HUES48 (cell line): ENCODE data around the gene NSD2.

Source experiments
- H3K27ac ChIP-seq: one replicate; pipeline ENCODE4 v1.7.0; 2013; ENCODE audit warnings: low read depth, low read length, inconsistent platforms
- H3K27me3 ChIP-seq: 2 replicates; pipeline ENCODE4 v1.6.1; 2013; ENCODE audit warnings: mild to moderate bottlenecking, low read length; ENCODE audit not compliant: control insufficient read depth, insufficient read depth
- H3K36me3 ChIP-seq: 2 replicates; pipeline ENCODE4 v1.6.1; 2013; ENCODE audit warnings: low read length; ENCODE audit not compliant: control insufficient read depth, insufficient read depth
- H3K4me1 ChIP-seq: 2 replicates; pipeline ENCODE4 v1.6.1; 2013; ENCODE audit warnings: mild to moderate bottlenecking, low read length; ENCODE audit not compliant: control insufficient read depth, insufficient read depth
- H3K4me3 ChIP-seq: 2 replicates; pipeline ENCODE4 v1.5.1; 2013; ENCODE audit warnings: mild to moderate bottlenecking, low read depth, low read length
- H3K9ac ChIP-seq: 2 replicates; pipeline ENCODE4 v1.6.1; 2013; ENCODE audit warnings: mild to moderate bottlenecking, low read depth, low read length, moderate library complexity
- H3K9me3 ChIP-seq: 2 replicates; pipeline ENCODE4 v1.6.1; 2013; ENCODE audit warnings: low read length; ENCODE audit not compliant: control insufficient read depth, insufficient read depth

Gene NSD2

GRCh38 chr4:1981251-1982058, 110.3 kb downstream of the NSD2 start:
- Histone ChIP-seq H3K36me3 (peaks cover 96% of the 10 kb centered on the region), H3K9me3 (no peaks in the 10 kb centered on the region), H3K27me3 (no peaks in the 10 kb centered on the region), H3K27ac (peak overlapping the region; percentile 39), H3K4me3 (no peak overlapping the region), H3K9ac (no peak overlapping the region), H3K4me1 (no peaks in the 10 kb centered on the region)

DNA sequence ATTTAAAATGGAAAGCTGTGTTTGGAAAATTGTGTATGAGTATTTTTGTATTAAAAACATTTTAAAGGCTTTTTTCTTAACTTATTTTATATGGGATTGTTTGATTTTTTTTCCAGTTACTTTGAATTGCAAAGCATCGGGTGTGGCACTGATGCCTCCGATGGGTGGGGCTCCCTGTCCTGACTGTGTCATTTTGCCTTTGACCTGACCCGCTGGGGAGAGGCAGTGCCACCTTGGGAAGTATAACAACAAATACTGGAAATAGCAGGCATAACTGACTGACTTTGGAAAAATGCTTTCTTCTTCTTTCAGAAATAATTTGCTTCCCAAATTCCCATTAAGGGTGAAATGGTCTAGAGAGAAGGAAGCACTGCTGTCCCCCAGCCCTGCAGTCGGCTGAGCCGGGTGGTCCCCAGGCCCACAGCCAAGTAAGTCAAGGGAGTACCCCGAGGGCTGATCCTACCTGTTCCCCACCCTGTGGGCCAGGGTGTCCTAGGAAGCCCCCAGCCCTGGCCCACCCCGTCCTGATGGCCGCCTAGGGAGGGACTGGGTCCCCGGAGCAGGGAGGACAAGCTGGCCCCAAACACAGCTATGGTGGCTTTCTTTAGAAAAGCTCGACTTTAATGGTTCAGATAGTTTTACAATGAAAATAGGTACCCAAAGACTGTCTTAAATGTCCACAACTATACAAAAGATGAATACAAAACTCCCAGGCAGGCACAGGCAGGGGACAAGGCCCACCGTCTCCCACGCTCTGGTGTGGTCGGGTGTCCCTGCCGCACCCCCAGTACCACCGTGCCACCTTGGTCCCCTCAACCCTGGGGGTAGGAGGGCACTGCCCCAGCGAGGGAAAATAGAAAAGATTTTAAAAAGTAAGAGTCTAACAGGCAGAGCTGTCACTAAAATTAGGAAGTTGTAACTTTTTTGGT, 111.2 kb downstream of the NSD2 start:
- Histone ChIP-seq H3K27me3 (no peaks in the 10 kb centered on the region), H3K4me3 (no peak overlapping the region), H3K9me3 (no peaks in the 10 kb centered on the region), H3K4me1 (no peaks in the 10 kb centered on the region), H3K27ac (no peak overlapping the region), H3K9ac (no peak overlapping the region), H3K36me3 (peaks cover 97% of the 10 kb centered on the region)

- Histone ChIP-seq H3K27ac (no peak overlapping the region), H3K9me3 (no peaks in the 10 kb centered on the region), H3K27me3 (no peaks in the 10 kb centered on the region), H3K36me3 (peaks cover 100% of the 10 kb centered on the region), H3K4me3 (no peak overlapping the region), H3K9ac (no peak overlapping the region), H3K4me1 (no peaks in the 10 kb centered on the region)
These were observed 112.1 kb downstream of the NSD2 start for GRCh38 chr4:1983053-1983845.

DNA sequence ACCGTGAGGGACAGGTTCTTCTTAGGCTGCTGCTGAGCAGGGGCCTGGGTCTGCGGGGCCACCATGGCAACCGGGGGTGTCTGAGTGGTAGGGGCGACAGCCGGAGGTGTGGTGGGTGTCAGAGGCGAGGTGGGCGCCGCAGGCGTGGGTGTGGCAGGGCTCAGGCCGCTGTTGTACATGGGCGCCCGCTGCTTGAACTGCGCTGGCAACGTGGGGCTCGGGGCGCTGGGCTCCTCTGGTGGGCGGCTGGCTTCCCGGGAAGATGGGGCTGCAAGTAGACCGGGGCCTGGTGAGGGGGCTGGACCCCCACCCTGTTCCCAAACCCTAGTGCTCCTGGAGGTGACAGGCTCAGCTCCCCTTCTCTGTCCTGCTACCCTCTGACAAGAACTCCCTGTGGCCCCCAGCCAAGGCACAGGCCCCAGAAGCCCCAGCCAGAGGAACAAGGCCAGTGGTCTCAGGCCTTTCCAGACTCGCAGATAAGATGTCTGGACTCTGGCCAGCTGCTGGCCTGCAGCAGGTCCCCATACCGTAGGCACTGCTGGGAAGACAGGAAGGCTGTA, 112.7 kb downstream of the NSD2 start:
- Histone ChIP-seq H3K36me3 (peaks cover 99% of the 10 kb centered on the region), H3K27me3 (no peaks in the 10 kb centered on the region), H3K4me3 (no peak overlapping the region), H3K9me3 (no peaks in the 10 kb centered on the region), H3K27ac (no peak overlapping the region), H3K9ac (no peak overlapping the region), H3K4me1 (no peaks in the 10 kb centered on the region)

DNA sequence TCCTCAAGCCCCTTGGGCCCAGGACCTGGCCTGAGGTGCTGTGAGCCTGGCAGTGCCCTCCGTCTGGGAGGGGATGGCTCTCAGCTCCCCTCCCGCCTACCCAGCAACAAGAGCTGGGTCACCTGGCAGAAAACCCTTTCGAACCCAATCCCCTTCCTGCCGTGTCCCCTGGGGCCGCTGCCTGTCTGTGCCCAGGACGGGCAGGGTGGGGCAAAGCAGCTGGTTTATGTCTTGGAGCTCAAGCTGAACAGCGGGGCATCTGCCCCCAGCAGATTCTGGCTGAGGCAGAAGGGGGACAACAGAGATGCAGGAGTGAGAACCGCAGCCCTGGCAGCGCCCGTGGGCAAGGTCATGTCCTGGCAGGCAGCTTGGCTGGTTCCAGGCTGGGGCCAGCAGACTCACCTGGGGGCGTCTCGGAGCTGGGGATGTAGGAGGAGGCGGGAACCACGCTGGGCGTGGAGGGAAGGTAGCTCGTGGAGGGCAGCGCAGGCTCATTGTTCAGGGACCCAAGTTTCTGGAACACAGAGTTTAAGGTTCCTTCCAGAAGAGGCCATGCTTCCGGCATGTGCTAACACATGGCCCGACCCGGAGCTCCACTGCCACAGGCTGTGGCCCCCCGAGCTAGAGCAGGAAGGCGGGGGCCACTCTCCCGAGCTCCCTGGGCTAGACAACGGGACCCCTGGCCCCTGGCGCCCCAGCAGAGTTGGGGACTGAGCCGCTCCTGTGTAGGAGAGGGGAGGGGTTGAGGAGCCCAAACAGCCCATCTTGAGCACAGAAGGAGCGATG, 113.4 kb downstream of the NSD2 start:
- H3K36me3 ChIP-seq: peaks cover 97% of the 10 kb centered on the region
- H3K4me1 ChIP-seq: no peaks in the 10 kb centered on the region
- no peaks in the 10 kb centered on the region for H3K27me3 ChIP-seq
- H3K4me3 ChIP-seq: no peak overlapping the region
- no peaks in the 10 kb centered on the region for H3K9me3 ChIP-seq
- no peak overlapping the region for H3K9ac ChIP-seq
- H3K27ac ChIP-seq: no peak overlapping the region

GRCh38 chr4:1985294-1985693, 114.1 kb downstream of the NSD2 start:
- no peak overlapping the region for H3K4me3 ChIP-seq
- H3K9ac ChIP-seq: no peak overlapping the region
- no peak overlapping the region for H3K27ac ChIP-seq
- H3K9me3 ChIP-seq: no peaks in the 10 kb centered on the region
- no peaks in the 10 kb centered on the region for H3K27me3 ChIP-seq
- H3K36me3 ChIP-seq: peaks cover 91% of the 10 kb centered on the region
- no peaks in the 10 kb centered on the region for H3K4me1 ChIP-seq

GRCh38 chr4:1985780-1986577, 114.8 kb downstream of the NSD2 start:
- no peak overlapping the region for H3K9ac ChIP-seq
- no peaks in the 10 kb centered on the region for H3K27me3 ChIP-seq
- no peaks in the 10 kb centered on the region for H3K9me3 ChIP-seq
- H3K36me3 ChIP-seq: peaks cover 91% of the 10 kb centered on the region
- H3K27ac ChIP-seq: no peak overlapping the region
- H3K4me3 ChIP-seq: no peak overlapping the region
- no peaks in the 10 kb centered on the region for H3K4me1 ChIP-seq

- Histone ChIP-seq H3K36me3 (peaks cover 89% of the 10 kb centered on the region), H3K9me3 (no peaks in the 10 kb centered on the region), H3K4me3 (no peak overlapping the region), H3K4me1 (no peaks in the 10 kb centered on the region), H3K27me3 (no peaks in the 10 kb centered on the region), H3K9ac (no peak overlapping the region), H3K27ac (no peak overlapping the region)
These were observed 115.5 kb downstream of the NSD2 start for GRCh38 chr4:1986578-1987210.

DNA sequence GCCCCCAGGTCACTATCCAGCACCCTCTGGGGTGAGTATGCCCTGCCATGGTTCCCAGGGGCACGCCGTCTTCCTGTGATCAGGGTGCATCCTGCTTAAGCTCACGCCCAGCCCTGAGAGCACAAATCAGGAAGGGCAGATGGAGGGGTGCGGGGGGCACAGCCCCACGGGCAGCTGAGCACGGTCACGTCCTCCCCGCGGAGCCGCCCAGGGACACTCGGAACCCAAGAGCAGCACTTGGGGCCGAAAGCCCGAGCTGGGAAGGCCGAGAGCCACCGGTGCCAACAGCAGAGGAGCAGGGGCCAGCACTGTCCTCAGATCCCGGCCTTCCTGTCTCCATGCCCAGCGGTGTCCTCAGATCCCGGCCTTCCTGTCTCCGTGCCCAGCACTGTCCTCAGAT, 116.1 kb downstream of the NSD2 start:
- peaks cover 83% of the 10 kb centered on the region for H3K36me3 ChIP-seq

More for the DNA sequence above, 116.1 kb downstream of the NSD2 start:
- no peaks in the 10 kb centered on the region for H3K27me3 ChIP-seq
- no peak overlapping the region for H3K27ac ChIP-seq
- no peak overlapping the region for H3K4me3 ChIP-seq
- H3K9me3 ChIP-seq: no peaks in the 10 kb centered on the region
- no peak overlapping the region for H3K9ac ChIP-seq
- H3K4me1 ChIP-seq: no peaks in the 10 kb centered on the region
